ENCODE data around the gene ANO7. TPM values are rescaled to one million over a fixed set of nuclear protein-coding genes. Genes with fewer than 3 reads are reported as not detected.

ANO7 gene
- total RNA-seq, 1 donor from 2014 or later, result 3.3 TPM

GRCh38 chr2:241258505-241259280 lies 70.2 kb downstream of the ANO7 start:
- Mint-ChIP-seq H3K4me3 (no peak overlapping the region), H3K9me3 (no peaks in the 10 kb centered on the region), H3K27me3 (no peaks in the 10 kb centered on the region), H3K36me3 (peaks cover 47% of the 10 kb centered on the region), H3K27ac (no peak overlapping the region), H3K4me1 (ENCODE audit: unreplicated experiment) (no peaks in the 10 kb centered on the region)
- DNase-seq (ENCODE audit: extremely low spot score, unreplicated experiment), result no peak
- no peak for TF ChIP-seq CTCF (conservative IDR thresholded peaks at IDR 0.05)

- Mint-ChIP-seq H3K27me3 (no peaks in the 10 kb centered on the region), H3K36me3 (peaks cover 42% of the 10 kb centered on the region), H3K27ac (no peak overlapping the region), H3K4me3 (no peak overlapping the region), H3K4me1 (ENCODE audit: unreplicated experiment) (no peaks in the 10 kb centered on the region), H3K9me3 (no peaks in the 10 kb centered on the region)
- TF ChIP-seq CTCF (conservative IDR thresholded peaks at IDR 0.05), result no peak
- DNase-seq (ENCODE audit: extremely low spot score, unreplicated experiment), result no peak
Observed at GRCh38 chr2:241260911-241261310, 72.4 kb downstream of the ANO7 start.

- Mint-ChIP-seq H3K27me3 (no peaks in the 10 kb centered on the region), H3K27ac (peak overlapping the region; percentile 22), H3K36me3 (peaks cover 45% of the 10 kb centered on the region), H3K9me3 (no peaks in the 10 kb centered on the region), H3K4me3 (no peak overlapping the region), H3K4me1 (ENCODE audit: unreplicated experiment) (no peaks in the 10 kb centered on the region)
- no peak for DNase-seq (ENCODE audit: extremely low spot score, unreplicated experiment)
- no peak for TF ChIP-seq CTCF (conservative IDR thresholded peaks at IDR 0.05)
Observed at GRCh38 chr2:241261628-241262027, 73.2 kb downstream of the ANO7 start.

- Mint-ChIP-seq H3K9me3 (no peaks in the 10 kb centered on the region), H3K36me3 (peaks cover 51% of the 10 kb centered on the region), H3K27me3 (no peaks in the 10 kb centered on the region), H3K27ac (peak overlapping the region; percentile 10), H3K4me3 (no peak overlapping the region), H3K4me1 (ENCODE audit: unreplicated experiment) (peaks cover under 1% of the 10 kb centered on the region)
- DNase-seq (ENCODE audit: extremely low spot score, unreplicated experiment), result no peak
- no peak for TF ChIP-seq CTCF (conservative IDR thresholded peaks at IDR 0.05)
Observed at GRCh38 chr2:241263061-241263460, 74.6 kb downstream of the ANO7 start.

- no peak for DNase-seq (ENCODE audit: extremely low spot score, unreplicated experiment)
- TF ChIP-seq CTCF (conservative IDR thresholded peaks at IDR 0.05), result no peak
- no peaks in the 10 kb centered on the region for H3K27me3 Mint-ChIP-seq
- H3K9me3 Mint-ChIP-seq, result no peaks in the 10 kb centered on the region
- H3K36me3 Mint-ChIP-seq, result peaks cover 47% of the 10 kb centered on the region
- no peak overlapping the region for H3K4me3 Mint-ChIP-seq
- peaks cover 18% of the 10 kb centered on the region for H3K4me1 Mint-ChIP-seq (ENCODE audit: unreplicated experiment)
- no peak overlapping the region for H3K27ac Mint-ChIP-seq
Observed at GRCh38 chr2:241265506-241265905, 77.0 kb downstream of the ANO7 start.

Measured in type B pancreatic cell (in vitro differentiated cells).